ENCODE data around the gene EGFL7.

EGFL7 gene

DNA sequence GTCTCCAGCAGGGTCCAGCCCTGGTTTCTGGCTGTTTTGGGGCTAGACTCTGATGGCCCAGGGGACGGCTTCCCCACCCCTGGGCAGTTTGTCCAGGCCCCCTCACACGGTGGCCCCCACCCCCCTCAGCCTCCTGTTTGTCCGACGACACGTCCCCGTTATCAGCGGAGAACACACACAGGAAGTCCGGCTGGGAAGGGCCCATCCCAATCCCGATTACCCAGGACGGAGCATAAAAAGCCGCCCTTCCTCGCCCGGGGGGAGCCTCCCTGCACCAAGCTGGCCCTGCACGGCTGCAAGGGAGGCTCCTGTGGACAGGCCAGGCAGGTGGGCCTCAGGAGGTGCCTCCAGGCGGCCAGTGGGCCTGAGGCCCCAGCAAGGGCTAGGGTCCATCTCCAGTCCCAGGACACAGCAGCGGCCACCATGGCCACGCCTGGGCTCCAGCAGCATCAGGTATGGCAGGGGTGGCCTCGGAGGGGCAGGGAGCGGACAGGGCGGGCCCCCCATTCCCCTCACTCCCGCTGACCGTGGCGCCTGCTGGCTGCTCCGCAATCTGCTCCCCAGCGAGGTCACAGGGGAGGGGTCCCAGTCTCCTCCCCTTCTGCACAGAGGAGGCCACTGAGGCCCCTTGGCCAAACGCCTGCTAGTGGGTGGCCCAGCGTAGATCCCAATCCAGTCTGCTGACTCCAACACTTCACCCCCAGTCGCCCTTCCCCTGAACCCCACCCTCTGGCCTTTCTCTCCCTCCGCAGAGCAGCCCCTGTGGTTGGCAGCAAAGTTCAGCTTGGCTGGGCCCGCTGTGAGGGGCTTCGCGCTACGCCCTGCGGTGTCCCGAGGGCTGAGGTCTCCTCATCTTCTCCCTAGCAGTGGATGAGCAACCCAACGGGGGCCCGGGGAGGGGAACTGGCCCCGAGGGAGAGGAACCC lies at the start of gene EGFL7:
EGFL7 (plus strand) TSS at position 261 of the 926 bp plus-strand sequence. CDS start 5,367 bp downstream, outside the sequence.
- DNase-seq (ENCODE audit: low spot score), result no peak

DNA sequence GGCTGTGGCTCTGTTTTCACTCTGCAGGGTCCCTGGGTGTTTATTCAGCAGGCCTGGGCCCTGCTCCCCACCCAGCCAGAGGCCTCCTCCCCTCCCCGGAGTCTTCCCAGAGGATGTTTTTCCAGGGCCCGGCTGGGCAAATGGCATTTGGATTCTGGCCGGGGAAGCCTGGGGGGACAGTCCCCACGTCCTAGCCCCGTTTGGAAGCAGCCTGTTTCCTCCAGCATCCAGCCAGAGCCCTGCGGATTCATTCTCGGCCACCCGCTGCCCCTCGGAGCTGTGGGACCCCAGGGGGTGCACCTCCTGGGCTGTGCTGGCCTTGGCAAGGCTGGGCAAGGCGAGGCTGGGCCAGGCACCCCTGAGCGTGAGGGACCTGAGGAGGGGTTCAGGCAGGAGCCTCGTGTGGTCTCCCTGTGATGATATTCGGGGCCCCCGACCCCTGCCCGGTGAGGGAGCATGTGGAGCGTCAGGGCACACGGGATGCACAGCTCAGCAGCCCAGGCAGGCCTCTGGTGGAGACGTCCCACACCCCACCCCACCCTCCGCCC lies 48.8 kb upstream of the EGFL7 start:
- DNase-seq (ENCODE audit: low spot score), result no peak

DNA sequence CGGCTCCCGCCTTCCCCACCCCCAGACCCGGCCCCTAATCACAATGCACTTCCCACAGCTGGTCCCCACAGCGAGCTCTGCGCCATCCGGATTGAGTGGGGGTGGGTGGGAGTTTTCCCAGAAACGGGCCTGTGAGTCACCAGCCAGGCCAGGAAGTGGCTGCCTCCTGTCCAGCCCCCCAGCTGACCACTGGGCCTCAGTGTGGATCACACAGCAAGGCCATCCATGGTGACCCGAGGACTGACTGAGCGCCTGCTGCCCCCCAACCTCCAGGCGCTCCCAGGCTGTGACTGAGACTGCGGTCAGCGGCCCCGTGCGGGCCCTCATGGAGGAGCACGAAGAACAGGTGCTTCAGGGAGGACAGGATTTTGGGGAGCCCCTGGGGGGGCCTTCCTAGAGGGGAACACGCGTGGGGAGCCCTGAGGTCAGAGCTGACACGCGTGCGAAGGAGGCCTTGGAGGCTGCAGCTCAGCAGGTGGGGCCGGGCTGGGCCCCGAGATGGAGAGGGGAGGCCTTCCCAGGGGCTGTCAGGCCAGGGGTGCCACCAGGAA lies 48.3 kb upstream of the EGFL7 start:
- no peak for DNase-seq (ENCODE audit: low spot score)

DNA sequence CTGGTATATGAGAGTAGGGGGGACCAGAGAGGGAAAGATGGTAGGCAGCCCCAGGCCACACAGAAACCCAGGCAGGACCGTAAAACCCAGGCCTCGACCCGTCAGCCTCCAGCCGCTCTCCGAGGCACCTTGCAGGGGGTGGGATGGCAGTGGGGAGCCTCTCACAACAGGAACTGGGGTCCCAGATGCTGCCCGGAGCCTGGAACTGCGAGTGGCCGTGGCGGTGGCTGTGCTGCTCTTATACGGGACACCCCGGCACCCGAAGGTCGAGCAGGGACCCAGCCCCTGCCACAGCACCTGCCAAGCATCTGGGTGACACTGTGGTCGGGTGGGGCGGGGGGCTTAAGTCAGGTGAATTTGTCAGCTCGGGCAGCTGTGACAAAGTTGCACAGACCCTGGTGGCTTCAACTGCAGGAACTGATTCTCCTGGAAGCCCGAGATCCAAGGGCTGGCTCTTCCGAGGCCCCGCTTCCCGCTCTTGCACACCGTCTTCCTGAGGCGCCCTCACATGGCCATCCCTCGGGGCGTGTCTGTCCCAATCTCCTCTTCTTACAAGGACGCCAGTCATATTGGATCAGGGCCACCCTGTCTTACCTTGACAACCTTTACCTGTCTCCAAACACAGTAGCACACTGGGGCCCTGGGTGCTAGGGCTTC lies 47.6 kb upstream of the EGFL7 start:
- no peak for DNase-seq (ENCODE audit: low spot score)

DNA sequence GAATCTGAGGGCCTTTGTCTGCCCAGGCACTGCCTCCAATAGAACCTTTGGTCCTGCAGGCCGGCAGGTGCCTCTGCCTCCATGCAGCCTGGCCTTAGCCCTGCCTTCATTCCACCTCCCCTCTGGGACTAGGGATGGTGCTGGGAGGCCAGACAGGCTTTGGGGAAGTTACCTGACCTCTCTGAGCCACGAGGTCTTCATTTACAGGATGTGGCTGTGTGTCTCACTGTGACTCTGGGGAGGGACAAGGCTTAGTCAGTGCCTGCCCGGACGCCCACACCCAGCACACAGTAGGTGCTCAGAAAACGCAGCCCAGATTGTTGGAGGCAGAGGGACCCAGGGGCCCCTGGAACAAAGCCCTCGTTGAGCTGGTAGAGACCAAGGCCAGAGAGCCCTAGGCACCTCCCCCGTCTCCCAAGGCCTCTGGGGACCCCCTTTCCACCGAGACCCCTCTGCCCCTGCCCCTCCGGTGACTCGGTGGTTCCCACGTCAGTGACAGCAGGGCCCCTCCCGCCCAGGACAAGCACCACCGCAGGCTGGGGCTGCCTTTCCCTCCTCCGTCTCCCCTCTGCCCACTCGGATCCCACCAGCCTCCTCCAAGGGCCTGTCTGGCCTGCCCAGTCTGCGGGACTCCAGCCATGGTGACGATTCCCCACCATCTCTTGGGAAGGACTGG lies 46.9 kb upstream of the EGFL7 start:
- no peak for DNase-seq (ENCODE audit: low spot score)

DNA sequence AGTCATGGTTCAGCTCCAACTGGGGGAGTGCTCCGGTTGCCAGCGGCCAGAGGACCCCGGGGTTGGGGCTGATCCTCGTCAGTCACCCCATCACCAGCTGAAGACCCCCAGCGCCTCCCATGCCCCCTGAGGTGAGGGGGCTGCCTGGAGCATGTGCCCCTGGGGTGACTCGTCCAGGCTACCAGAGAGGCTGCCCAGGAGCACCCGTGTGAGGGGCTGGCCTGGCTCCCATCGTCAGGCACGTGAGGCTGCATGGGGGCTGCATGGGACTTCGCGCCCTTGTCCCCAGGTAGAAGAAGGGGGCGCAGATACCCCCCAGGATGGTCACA lies 46.4 kb upstream of the EGFL7 start:
- no peak for DNase-seq (ENCODE audit: low spot score)

DNA sequence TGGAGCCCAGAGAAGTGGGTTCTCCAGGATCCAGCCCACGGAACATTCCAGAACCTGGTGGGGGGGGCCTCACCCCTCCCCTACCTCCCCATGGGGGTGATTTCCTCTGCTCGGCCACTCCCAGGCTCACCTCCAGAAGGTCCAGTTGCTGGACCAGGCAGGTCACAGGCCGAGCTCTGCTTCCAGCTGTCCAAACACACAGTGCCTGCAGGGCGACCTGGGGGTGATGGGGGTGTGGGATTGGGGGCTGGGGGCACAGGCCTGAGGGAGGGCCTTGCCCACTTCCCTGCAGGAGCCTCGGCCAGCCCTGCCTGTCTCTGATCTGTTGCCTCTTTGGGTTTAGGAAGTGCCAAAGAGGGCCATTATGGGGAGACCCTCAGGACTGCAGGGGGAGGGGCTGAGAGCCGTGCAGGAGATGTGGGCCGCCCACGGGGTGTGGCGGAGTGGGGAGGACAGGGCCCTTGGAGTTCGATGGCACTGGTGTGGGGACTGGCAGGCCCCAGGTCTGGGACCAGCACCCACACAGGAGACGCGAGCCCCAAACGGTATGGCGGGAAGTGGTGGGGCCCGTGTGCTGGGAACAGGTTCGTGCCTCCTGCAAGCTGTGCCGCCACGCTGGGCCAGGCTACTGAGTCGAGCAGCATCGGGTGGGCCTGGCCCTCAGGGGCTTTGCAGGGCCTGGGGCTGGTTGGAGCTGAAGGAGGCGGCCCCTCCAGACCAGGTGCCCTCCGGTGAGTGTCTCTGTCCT lies 45.6 kb upstream of the EGFL7 start:
- no peak for DNase-seq (ENCODE audit: low spot score)

DNA sequence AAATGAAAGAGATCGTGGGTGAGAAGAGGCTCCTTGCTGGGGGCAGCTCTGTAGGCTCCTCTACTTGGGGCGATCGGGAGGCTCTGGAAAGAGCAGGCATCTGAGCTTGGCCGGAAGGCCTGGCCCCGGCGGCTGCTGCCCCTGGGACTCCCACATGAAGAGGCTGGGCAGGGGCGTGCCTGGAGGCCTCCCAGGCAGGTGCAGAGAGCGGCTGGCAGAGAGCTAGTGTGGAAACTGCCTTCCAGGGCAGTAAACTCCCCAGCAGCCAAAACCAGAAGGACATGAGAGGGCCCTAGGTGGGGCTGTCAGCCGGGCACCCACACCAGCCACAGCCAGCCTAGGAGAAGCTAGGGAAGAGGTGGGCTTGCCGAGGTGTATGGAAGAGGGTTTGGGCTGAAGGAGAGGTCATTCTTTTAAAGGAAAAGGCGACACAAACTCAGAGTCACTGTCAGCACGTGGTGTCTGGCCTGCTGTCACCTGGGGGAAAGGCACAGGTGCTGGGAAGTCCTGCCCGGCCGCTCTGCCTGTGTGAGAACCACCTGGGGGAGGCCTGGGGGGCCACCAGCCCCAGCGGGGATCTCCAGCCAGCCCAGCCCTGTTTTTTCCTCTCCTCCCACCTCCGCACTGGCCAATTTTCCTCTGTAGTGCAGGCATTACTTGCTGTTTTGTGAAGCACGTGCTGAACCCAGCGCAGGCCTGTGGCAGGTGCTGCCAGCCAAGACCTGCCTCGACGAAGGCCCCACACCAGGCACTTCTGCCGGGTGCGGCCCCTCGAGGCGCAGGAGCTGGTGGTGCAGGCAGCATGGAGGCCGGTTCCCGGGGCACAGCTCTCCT lies 44.8 kb upstream of the EGFL7 start:
- DNase-seq (ENCODE audit: low spot score), result no peak

DNA sequence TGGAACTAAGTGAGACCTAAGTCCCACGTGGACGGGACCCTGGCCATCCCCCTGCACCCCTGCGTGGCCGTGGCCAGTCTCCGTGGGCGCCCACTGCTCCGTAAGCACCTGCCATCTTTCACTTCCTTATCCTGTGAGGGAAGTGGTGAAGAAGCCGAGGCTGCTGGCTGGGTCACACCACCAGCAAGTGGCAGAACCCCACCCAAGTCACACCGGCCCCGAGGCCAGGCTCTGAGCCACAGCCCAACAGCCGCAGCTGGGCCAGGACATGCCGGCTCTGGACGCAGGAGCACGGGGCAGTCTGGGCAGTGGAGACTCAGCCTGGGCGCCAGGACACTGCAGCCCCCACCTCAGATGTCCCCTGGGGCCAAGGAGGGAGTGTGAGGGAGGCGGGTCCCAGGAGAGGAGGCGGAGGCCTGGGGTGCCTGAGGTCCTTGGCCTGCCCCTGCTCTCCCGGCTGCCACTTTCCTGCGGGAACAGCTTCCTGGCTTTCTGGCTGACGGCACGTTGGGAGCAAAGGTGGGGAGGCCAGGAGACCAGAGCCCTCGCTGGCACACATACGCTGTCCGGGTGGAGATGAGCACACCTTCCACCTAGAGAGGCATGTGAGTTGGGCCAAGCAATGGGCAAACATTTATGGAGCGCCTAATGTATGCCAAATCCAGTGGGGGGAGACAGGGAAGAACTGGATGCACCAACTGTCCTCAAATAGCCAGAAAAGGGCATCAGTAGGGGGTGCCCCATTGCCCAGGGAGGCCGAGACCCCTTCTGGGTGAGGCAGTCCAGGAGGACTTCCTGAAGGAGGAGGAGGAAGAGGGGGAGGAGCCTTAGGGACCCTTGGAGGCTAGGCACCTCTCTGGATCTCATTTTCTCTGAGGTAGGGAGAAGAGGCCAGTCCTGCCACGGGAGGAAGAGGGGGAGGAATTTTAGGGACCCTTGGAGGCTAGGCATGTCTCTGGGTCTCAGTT lies 43.9 kb upstream of the EGFL7 start:
- DNase-seq (ENCODE audit: low spot score), result peak; percentile 11

DNA sequence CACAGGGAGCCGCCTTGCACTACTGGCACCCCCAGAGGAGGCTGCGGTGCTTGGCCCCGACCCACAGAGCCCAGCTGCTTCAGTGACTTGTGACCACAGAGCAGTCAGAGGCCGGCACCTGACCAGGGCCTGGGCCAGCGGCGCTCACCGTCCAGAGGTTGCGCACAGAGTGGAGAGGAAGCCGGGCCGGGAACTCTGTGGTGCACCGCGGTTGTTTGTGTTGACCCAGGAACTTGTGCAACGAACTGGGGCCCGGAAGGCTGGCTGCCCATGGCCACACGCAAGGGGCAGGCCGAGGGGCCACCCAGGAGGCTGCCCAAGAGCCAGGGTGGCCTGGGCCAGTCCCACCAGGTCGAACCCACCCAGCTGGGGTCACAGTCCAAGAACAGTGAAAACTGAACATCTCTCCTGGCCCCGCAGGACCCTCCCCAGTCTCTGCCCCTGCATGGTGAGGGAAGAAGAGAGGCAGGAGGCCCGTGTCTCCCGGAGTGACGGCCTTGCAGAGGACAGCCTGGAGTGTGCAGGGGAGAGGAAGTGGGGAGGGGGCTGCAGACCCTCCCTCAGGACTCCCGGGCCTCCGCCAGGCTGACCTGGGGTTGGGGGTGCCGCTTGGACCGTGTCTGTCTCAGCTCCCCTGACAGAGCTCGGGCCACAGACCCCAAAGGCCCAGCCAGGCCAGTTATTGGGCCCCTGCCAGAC lies 42.8 kb upstream of the EGFL7 start:
- no peak for DNase-seq (ENCODE audit: low spot score)

DNA sequence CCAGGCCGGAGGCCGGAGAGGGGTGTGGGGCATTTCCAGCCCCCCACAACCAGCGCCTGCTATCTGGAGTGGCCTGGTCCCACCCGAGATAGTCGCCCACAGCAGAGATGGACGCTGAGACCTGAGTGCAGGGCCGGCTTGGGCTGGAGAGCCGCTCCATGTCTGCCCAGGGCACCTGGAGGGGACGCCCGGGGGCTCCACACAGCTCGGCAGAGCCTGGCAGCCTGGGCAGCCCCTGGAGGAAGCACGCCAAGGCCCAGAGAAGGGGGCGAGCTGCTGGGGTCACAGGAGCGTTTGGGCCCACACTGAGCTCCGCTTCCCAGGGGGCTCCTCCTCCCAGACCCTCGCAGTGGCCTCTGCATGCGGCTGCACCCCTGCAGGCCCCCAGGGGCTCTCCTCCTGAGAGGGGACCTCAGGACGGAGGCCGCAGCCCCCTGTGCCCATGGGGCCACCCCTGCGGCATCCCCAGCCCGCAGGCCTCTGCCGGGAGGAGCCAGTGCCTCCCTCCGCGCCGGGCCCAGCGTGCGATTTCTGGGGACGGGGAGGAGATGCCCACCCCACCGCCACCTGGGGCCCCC lies 42.2 kb upstream of the EGFL7 start:
- DNase-seq (ENCODE audit: low spot score), result no peak

DNA sequence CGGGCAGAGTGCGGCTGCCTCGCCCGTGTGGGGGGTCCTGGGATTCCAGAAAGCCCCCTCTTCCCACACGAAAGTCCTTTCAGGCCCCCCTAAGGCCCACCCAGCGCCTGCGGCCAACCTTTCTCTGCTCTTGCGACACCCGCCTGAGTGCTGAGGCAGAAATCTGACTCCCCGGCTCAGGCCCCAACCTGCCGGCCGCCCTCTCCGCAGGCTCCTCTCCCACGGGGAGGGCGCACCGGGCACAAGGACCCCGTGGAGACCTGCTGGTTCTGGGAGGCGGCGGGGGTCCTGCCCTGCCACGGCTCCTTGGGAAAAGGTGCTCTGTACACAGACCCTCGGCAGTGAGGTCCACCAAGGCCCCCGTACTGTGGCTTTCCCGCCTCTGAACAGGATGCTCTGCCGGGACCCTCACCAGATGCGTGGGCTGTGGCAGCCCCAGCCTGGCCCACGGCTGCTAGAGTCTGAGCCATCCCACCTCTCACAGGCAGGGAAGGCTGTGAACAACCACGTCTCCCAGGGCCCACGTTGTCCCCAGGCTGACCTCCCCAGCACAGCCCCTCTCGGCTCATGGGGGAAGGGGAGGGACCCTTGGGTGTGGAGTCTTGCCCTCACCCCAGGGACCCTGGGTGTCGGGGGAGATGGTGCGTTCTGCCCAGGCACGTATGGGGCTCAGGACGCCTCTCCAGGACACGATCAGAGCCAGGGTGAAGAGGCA lies 41.5 kb upstream of the EGFL7 start:
- no peak for DNase-seq (ENCODE audit: low spot score)

DNA sequence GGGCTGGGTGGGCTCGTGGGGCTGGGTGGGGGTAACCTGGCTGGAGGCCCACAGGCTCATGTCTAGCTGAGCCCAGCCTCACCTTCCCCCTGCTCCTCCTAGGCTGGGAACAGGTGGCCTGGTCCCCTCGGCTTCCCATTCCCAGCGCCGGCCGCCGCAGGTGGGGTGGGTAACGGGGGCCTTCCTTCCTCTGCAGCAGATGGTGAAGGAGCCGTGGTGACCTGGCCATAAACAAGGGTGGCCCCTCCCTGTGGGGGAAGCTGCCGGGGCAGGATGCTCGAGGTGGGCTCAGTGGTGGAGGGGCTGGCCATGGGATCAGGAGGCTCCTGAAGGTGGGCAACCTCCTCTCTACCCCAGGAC lies 41.0 kb upstream of the EGFL7 start:
- no peak for DNase-seq (ENCODE audit: low spot score)

DNA sequence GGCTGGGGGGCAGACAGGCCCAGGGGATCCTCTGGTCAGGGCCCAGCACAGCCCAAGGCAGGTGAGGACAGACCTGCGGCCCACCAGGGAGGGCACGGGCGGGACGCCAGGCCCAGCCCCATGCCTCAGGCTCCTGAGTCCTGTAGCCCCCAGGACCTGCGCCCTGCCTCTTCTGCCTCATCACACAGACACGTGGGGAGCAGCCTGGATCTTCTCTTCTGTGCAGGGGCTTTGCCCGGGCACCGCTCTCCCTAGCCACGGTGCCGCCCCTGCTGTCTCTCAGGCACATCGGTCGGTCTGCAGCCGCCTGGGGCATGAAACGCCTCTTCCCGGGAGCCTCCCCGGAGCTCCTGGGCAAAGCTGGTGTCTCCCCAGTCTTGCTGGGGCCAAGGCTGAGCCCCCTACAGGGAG lies 40.2 kb upstream of the EGFL7 start:
- DNase-seq (ENCODE audit: low spot score), result no peak

DNA sequence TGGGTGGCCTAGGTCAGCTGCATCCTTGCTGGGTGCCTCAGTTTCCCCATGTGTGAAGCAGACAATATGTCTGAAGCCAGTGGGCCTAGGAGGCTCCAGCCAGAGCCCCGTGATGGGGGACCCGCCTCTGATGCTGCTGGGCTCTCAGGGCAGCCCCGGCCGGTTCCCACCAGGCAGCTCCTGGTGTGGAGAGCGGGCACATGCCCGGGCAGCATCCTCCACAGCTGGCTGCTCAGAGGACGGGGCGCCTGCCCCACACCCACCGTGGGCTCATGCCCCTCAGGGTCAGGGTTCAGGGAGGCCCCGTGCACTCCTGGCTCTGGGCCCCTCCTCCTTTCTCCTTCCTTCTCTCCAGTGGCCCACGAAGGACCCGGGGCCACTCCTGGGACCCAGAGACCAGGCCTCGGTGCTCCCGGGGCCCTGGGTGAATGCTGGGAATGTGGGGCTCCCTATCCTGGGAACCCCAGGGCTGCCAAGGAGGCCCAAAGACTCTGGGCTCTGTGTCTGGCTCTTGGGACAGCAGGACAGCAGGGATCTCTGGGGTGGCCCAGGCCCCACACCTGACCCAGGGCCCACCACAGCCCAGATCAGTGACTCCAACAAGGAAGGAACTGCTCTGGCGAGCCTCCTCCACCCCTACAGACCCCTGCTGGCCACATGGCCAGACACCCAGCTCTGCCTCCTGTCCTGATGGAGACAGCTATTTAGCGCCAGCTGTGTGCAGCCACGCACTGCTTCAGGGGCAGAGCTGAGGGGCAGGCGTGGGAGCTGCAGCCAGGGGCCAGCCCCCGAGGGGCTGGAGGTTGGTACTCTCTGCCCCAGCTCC lies 39.5 kb upstream of the EGFL7 start:
- no peak for DNase-seq (ENCODE audit: low spot score)

DNA sequence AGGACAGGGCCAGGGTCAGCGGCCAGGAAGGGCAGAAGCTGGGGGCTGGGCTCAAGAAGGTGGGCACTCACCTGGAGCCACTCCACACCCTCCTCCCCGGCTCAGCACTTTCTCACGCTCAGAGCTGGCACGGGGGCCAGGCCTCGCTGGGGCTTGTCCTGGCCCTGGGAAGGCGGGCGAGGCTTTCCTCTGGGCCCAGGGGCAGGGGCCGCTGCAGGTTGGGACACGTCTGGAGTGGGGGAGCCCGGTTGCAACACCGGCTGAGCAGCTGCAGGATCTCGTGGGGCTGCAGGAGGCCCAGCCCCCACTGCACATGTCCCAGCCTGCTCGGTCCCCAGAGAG lies 38.9 kb upstream of the EGFL7 start:
- no peak for DNase-seq (ENCODE audit: low spot score)

Measured in CD4-positive, alpha-beta T cell treated with Interleukin-2 at 100 ng/mL for 4 hours (primary cell).